Ishikawa (cell line): ENCODE data around the gene INHBC.

Experiments
- CEBPB ChIP-seq: IDR thresholded peaks from 2 replicates; pipeline ENCODE4 v1.6.1; 2012
- FOXM1 ChIP-seq: IDR thresholded peaks from 2 replicates; pipeline ENCODE4 v1.6.1; 2012; ENCODE audit warnings: low read depth, borderline replicate concordance
- TAF1 ChIP-seq: IDR thresholded peaks from 2 replicates; pipeline ENCODE4 v1.6.1; 2012; ENCODE audit warnings: low read depth, mild to moderate bottlenecking
- YY1 ChIP-seq: IDR thresholded peaks from 2 replicates; pipeline ENCODE4 v1.6.1; 2012; ENCODE audit warnings: low read depth
- TF ChIP-seq, protein P1 (sequence below): IDR thresholded peaks from 2 replicates; pipeline ENCODE4 v1.6.1; 2012; ENCODE audit warnings: low read depth, mild to moderate bottlenecking

DNA sequence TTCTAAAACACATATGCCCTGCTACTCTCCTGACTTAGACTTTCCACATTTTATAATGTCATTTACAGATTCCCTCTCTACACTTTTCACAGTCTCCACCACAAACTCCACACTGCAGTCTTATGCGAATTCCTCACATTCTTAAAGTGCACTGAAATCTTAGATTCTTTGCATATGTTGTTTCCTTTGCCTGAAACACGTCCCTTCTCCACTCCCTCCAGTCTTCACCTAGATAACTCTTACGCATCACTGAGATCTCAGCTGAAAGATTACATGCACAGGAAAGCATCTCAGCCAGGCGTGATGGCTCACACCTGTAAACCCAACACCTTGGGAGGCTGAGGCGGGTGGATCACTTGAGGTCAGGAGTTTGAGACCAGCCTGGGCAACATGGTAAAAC, 48.9 kb downstream of the INHBC start:
- TF ChIP-seq, protein P1, sequence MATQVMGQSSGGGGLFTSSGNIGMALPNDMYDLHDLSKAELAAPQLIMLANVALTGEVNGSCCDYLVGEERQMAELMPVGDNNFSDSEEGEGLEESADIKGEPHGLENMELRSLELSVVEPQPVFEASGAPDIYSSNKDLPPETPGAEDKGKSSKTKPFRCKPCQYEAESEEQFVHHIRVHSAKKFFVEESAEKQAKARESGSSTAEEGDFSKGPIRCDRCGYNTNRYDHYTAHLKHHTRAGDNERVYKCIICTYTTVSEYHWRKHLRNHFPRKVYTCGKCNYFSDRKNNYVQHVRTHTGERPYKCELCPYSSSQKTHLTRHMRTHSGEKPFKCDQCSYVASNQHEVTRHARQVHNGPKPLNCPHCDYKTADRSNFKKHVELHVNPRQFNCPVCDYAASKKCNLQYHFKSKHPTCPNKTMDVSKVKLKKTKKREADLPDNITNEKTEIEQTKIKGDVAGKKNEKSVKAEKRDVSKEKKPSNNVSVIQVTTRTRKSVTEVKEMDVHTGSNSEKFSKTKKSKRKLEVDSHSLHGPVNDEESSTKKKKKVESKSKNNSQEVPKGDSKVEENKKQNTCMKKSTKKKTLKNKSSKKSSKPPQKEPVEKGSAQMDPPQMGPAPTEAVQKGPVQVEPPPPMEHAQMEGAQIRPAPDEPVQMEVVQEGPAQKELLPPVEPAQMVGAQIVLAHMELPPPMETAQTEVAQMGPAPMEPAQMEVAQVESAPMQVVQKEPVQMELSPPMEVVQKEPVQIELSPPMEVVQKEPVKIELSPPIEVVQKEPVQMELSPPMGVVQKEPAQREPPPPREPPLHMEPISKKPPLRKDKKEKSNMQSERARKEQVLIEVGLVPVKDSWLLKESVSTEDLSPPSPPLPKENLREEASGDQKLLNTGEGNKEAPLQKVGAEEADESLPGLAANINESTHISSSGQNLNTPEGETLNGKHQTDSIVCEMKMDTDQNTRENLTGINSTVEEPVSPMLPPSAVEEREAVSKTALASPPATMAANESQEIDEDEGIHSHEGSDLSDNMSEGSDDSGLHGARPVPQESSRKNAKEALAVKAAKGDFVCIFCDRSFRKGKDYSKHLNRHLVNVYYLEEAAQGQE = no peak
- TF ChIP-seq CEBPB (no peak), YY1 (no peak), TAF1 (no peak), FOXM1 (no peak)
